IgD-negative memory B cell (primary cell): ENCODE measurements around the gene SP2. TPM values are rescaled to one million over a fixed set of nuclear protein-coding genes. Genes with fewer than 3 reads are reported as not detected.
A peak's percentile ranks its signal among the peaks of the same experiment; 100 is the strongest.

Experiments used
- H3K27ac Mint-ChIP-seq, 3 donors: one replicate each; pipeline ENCODE4 v1.8.0; 2020 to 2022; ENCODE audit warnings: mild to moderate bottlenecking in 3 of 3, mixed read lengths in 3 of 3, moderate library complexity in 1 of 3
- H3K27me3 Mint-ChIP-seq: one replicate; pipeline ENCODE4 v1.8.0; 2021; ENCODE audit warnings: mixed read lengths
- H3K36me3 Mint-ChIP-seq: one replicate; pipeline ENCODE4 v1.8.0; 2020; ENCODE audit warnings: mild to moderate bottlenecking, mixed read lengths
- H3K4me1 Mint-ChIP-seq, 3 donors: one replicate each; pipeline ENCODE4 v1.8.0; 2020 to 2022; ENCODE audit warnings: mixed read lengths in 3 of 3, mild to moderate bottlenecking in 1 of 3
- H3K4me3 Mint-ChIP-seq, 4 donors: one replicate each; pipeline ENCODE4 v1.8.0; 2020 to 2022; ENCODE audit warnings: mild to moderate bottlenecking in 4 of 4, mixed read lengths in 4 of 4, moderate library complexity in 3 of 4
- H3K9me3 Mint-ChIP-seq, 3 donors: one replicate each; pipeline ENCODE4 v1.8.0; 2020 to 2021; ENCODE audit warnings: mixed read lengths in 3 of 3, mild to moderate bottlenecking in 1 of 3
- polyA plus RNA-seq: library from polyadenylated mRNA; unstranded; fragments of 300-500 nt; fragmentation: Illumina TruSeq; gene quantifications from one replicate; pipeline ENCODE4 v1.2.3, GENCODE V29; 2021

The SP2 gene
- polyA plus RNA-seq: 13.7 TPM

DNA sequence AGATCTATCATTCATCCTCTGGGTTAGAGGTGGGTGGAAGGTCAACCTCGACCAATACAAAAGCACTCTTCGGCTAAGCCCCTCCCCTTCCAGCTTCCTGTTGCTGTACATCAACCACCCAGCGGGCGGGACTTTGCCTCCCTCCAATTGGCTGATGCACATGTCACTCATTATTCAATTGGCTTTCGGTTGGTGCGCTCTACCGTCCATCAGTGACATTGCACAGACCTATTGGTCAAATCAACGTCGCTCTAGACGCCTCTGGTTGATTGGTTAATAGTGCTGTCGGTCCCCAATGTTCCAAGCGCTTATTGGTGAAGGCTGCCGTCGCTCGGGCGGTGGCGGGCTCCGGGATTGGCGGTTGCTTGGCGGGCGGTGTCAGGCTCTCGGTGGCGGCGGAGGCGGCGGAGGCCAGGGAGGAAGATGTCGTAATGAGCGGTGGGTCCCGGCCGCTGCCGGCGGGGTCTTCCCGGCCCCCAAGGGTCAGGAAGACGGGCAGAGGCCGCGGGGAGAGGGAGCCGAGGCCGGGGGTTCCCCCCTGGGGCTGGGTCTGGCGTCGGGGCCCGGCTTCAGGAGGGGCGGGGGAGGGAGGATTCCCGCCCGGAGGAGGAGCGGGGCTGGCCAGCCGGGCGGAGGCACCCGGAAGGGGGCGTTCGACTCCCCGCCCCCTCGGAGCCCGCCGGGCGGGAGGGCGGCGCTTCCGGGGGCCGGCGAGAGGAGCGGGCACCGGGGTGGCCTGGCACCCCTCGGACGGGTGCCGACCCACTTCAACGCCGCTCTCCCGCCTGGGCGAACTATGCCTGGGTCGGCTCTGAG, at the start of gene SP2:
Gene SP2 (plus strand): TSS at position 381 of the 816 bp plus-strand sequence. CDS start 51 bp downstream, at position 432.
- Mint-ChIP-seq H3K27ac (peak within 1 kb of the TSS; percentile 94 to 99 (median 97)), H3K4me3 (peak within 1 kb of the TSS; percentile 96 to 98 (median 97)), H3K36me3 (peaks cover 6% of the 10 kb centered on the region), H3K27me3 (no peaks in the 10 kb centered on the region), H3K9me3 (no peaks in the 10 kb centered on the region), H3K4me1 (peaks cover 15 to 43% (median 32%) of the 10 kb centered on the region in 3 donors)

DNA sequence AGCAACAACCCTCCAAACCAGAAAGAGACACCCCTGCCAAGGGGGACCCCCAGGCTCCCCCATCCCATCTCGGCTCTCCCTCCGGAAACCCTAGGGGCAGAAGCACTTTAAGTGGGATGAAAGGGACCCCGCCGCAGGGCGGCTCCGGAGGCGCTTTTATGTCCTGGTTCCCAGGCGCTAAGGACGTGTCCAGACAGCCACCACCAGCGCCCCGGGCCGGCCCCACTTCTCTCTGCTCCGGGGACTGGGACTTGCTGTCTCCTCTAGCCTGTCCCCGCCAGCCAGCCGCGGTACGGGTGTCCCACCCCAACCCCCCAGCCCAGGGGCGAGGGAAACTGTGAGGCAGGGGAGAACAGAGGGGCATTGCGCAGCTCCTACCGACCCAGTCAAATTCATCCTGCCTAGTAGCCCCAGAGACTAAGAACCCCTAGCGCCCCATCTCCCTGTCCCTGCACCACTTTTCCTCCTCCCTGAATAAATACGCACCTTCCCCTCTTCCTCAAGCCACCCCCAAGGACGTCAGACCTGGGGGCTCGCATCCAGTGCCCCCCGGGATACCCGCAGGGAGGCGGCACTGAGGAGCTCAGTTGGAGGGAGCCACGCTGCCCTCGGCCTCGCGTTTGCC, 49.2 kb upstream of the SP2 start:
- H3K4me3 Mint-ChIP-seq: peak overlapping the region in 1 of 4 donors; percentile 65
- peaks cover 4 to 11% (median 6%) of the 10 kb centered on the region in 3 donors for H3K4me1 Mint-ChIP-seq
- no peaks in the 10 kb centered on the region for H3K9me3 Mint-ChIP-seq
- H3K27ac Mint-ChIP-seq: no peak overlapping the region
- peaks cover 2% of the 10 kb centered on the region for H3K36me3 Mint-ChIP-seq
- H3K27me3 Mint-ChIP-seq: peaks cover 53% of the 10 kb centered on the region

DNA sequence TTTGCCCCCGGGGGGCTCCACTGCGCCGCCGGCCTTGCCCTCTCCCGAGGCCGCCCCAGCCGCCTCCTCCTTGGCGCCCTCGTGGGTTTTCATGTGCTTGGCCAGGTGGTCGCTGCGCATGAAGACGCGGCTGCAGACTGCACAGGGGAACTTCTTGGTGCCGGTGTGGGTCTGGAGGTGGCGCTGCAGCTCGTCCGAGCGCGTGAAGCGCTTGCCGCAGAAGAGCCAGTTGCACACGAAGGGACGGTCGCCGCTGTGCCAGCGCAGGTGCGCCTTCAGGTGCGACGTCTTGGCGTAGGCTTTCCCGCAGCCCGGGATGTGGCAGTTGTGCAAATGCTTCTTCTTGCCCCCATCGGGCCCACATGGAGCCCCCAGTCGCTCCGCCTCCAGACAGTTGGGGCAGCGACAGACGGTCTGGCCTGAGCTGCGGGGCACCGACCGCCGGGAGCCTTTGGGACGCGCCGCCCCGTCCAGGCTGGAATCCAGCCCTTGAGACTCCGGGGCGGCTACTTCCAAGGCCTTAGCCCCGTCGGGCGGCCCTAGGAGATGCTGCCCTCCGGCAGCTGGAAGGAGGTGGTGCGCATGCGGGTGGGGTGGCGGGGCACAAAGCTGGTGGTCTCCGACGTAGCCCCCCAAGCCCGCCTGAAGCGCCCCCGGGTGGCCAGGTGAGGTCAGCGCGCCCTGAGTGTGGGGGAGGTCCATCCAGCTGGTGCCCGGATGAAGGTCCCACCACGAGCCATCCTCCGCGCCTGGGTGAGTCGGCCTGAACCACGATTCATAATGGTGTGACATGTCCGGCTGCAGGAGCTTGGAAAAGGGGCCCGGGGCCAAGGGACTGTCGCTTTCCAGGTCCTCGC, 48.5 kb upstream of the SP2 start:
- peaks cover 2% of the 10 kb centered on the region for H3K36me3 Mint-ChIP-seq
- no peak overlapping the region for H3K27ac Mint-ChIP-seq
- peaks cover 60% of the 10 kb centered on the region for H3K27me3 Mint-ChIP-seq
- H3K4me1 Mint-ChIP-seq: peaks cover 11 to 16% (median 13%) of the 10 kb centered on the region in 3 donors
- no peaks in the 10 kb centered on the region for H3K9me3 Mint-ChIP-seq
- peak overlapping the region in 1 of 4 donors; percentile 66 for H3K4me3 Mint-ChIP-seq

DNA sequence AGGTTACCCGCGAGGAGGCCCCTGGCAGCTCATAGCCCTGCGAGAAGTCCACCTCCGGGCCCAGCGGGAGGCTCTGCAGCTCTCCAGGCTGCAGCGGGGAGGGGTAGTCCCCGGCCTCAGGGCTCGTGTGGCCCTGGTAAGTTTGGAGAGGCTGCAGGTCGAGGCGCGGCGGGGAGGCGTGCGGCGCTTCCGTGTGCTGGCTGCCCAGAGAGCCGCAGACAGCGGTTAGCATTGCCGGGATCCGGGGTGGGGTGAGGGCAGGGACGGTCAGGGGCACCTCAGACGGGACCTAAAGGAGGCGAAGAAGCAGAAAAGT, 47.9 kb upstream of the SP2 start:
- Mint-ChIP-seq H3K9me3 (no peaks in the 10 kb centered on the region), H3K27me3 (peaks cover 64% of the 10 kb centered on the region), H3K4me3 (no peak overlapping the region), H3K27ac (no peak overlapping the region), H3K36me3 (peaks cover 2% of the 10 kb centered on the region), H3K4me1 (peaks cover 9 to 13% (median 11%) of the 10 kb centered on the region in 3 donors)

- Mint-ChIP-seq H3K36me3 (peaks cover 2% of the 10 kb centered on the region), H3K4me1 (peaks cover 11 to 16% (median 12%) of the 10 kb centered on the region in 3 donors), H3K27ac (no peak overlapping the region), H3K4me3 (peak overlapping the region in 3 of 4 donors; percentile 46 to 86 (median 79)), H3K27me3 (peaks cover 70% of the 10 kb centered on the region), H3K9me3 (no peaks in the 10 kb centered on the region)
Observed at GRCh38 chr17:47850373-47850691, 45.7 kb upstream of the SP2 start.

DNA sequence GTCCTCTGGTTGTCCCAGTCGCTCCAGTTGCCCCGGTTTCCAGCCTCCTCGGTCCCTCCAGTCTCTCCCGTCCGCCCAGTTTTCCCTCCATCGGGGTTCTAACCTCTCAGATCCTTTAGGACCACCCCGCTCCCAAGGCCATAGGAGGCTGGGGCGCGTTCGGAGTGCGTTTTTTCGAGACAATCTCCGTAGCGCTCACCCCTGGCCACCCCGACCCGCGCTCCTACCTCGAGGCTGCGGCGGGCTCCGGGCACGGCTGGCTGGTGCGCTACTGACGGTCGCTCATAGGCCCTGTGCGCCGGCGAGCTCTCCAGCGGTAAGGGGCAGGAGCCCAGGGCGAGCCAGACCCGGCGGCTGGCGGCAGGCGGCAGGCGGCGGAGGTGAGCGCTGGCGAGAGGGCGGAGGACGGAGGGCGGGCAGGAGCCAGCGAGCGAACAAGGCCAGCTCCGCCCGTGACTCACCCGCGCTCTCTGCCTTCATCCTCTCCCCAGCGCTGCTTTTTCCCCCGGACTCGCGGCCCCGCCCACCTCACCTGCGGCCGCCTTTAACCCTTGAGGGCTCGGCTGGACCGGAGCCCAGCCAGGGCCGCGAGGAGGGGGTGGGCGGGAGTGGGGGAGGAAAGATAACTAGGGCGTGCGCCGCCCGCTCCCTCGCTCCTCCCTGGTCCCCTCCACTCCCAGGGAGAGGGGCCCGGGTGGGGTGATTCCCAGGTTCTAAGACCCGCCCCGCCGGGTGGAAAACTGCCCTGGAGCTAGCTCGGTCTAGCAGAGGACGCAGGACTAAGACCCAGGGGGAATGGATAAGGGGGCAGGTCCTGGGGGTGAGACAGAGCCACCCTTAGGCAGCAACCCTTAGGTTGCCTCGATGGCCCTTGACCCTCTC, 45.1 kb upstream of the SP2 start, which contains the start of gene SP6:
Gene SP6 (minus strand): TSS at position 472 of the 882 bp plus-strand sequence. CDS start 2,734 bp downstream, outside the sequence.
- no peak within 1 kb of the TSS for H3K27ac Mint-ChIP-seq
- peaks cover 2% of the 10 kb centered on the region for H3K36me3 Mint-ChIP-seq
- H3K4me1 Mint-ChIP-seq: peaks cover 11 to 16% (median 12%) of the 10 kb centered on the region in 3 donors
- H3K9me3 Mint-ChIP-seq: no peaks in the 10 kb centered on the region
- H3K4me3 Mint-ChIP-seq: peak within 1 kb of the TSS; percentile 19 to 89 (median 62)
- peaks cover 73% of the 10 kb centered on the region for H3K27me3 Mint-ChIP-seq

GRCh38 chr17:47851764-47852112, 44.3 kb upstream of the SP2 start:
- Mint-ChIP-seq H3K27me3 (peaks cover 68% of the 10 kb centered on the region), H3K9me3 (no peaks in the 10 kb centered on the region), H3K4me3 (peak overlapping the region in 3 of 4 donors; percentile 19 to 89 (median 39)), H3K4me1 (peaks cover 11 to 16% (median 12%) of the 10 kb centered on the region in 3 donors), H3K27ac (no peak overlapping the region), H3K36me3 (peaks cover 2% of the 10 kb centered on the region)

DNA sequence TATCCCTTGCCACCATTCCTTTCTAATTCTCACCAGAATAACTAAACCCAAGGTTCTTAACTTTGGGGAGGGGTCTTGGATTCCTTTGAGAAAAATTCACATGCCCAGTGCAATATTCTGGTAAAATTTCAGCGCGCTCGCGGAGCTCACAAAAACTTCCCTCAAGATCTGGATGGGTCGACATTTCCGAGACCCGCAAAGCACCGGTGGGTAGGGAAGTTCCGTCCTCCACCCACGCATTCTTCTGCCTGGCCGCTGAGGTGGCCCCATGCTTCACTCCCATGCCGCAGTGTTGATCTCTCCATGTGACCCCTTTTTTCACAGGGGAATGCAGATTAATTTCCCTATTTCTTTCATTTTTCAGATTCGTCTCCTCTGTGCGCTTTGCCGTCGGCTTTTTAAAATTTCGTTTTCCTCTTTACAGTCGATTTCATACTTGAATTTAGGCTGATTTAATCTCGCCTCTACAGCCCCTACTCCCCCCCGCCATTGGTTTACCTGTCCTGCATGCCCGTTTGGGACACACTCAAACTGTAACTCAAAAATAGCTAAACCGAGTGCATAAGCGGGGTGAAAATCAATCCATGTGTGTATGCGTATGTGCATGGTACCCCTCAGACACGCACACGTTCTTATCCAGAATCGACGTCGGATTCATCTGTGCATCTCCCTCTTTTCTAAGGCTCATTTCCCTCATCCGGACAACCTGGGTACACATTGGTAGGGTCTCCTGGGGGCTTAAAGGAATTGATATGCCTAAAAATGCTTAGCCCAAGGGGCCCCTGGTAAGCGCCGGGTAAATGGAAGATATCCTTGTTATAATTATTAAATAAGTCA, 43.7 kb upstream of the SP2 start:
- H3K27me3 Mint-ChIP-seq: peaks cover 63% of the 10 kb centered on the region
- H3K4me1 Mint-ChIP-seq: peaks cover 11 to 16% (median 12%) of the 10 kb centered on the region in 3 donors
- peak overlapping the region in 3 of 4 donors; percentile 19 to 89 (median 73) for H3K4me3 Mint-ChIP-seq
- H3K27ac Mint-ChIP-seq: no peak overlapping the region
- peaks cover 2% of the 10 kb centered on the region for H3K36me3 Mint-ChIP-seq
- no peaks in the 10 kb centered on the region for H3K9me3 Mint-ChIP-seq

GRCh38 chr17:47853616-47854015, 42.4 kb upstream of the SP2 start:
- H3K4me1 Mint-ChIP-seq: peaks cover 11 to 16% (median 12%) of the 10 kb centered on the region in 3 donors
- peaks cover 58% of the 10 kb centered on the region for H3K27me3 Mint-ChIP-seq
- peak overlapping the region in 1 of 4 donors; percentile 34 for H3K4me3 Mint-ChIP-seq
- H3K9me3 Mint-ChIP-seq: no peaks in the 10 kb centered on the region
- peaks cover 2% of the 10 kb centered on the region for H3K36me3 Mint-ChIP-seq
- H3K27ac Mint-ChIP-seq: no peak overlapping the region

GRCh38 chr17:47855737-47856136, 40.3 kb upstream of the SP2 start:
- Mint-ChIP-seq H3K4me1 (peaks cover 8 to 16% (median 8%) of the 10 kb centered on the region in 3 donors), H3K27ac (no peak overlapping the region), H3K9me3 (no peaks in the 10 kb centered on the region), H3K36me3 (no peaks in the 10 kb centered on the region), H3K27me3 (peaks cover 54% of the 10 kb centered on the region), H3K4me3 (no peak overlapping the region)

GRCh38 chr17:47856830-47857229, 39.2 kb upstream of the SP2 start:
- Mint-ChIP-seq H3K36me3 (no peaks in the 10 kb centered on the region), H3K27me3 (peaks cover 52% of the 10 kb centered on the region), H3K4me3 (no peak overlapping the region), H3K4me1 (peaks cover 7 to 15% (median 7%) of the 10 kb centered on the region in 3 donors), H3K9me3 (no peaks in the 10 kb centered on the region), H3K27ac (no peak overlapping the region)

DNA sequence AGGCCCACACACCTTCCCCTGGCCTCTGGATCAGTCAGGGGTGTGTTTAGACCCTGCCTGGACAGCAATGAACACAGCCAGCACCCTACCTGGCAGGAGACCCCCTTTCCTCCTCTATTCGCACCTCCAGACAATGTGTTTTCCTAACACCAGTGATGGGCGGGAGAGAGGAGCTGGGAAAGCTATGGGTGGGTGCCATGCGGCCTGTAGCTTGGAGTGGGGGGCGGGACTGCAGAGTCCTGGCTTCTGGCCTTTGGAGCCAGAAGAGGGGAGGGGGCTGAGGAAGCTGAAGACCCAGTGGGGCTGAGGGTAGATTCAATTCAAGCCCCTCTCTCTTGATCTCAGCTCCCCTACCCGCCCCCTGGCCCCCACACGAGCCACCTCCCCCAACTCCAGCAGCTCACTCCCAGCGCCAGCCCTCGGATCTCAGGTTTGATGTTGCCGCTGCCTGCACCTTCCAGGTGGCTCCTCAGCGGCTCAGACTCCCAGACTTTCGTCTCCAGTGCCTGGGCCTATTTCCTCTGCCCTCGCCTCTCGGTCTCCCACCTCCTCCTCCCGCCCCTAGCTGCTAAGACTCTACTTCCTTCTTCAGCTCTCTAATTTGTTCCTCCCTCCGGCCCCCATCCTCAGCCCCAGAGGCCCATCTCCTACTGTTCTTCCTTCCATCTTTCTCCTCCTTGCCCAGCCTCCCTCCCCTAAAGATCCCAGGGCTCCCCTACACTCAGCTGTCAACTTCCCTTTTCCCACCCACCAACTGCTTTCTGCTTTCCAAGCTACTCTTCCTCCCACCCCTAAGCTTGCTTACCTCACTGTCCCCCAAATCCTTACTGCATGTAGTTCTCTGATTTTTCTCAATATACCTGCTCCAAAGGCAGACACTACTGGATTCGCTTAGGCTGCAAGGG, 38.2 kb upstream of the SP2 start:
- peaks cover 0 to 8% (median 4%) of the 10 kb centered on the region in 3 donors for H3K4me1 Mint-ChIP-seq
- no peak overlapping the region for H3K4me3 Mint-ChIP-seq
- H3K9me3 Mint-ChIP-seq: no peaks in the 10 kb centered on the region
- peaks cover 43% of the 10 kb centered on the region for H3K27me3 Mint-ChIP-seq
- H3K36me3 Mint-ChIP-seq: no peaks in the 10 kb centered on the region
- no peak overlapping the region for H3K27ac Mint-ChIP-seq

DNA sequence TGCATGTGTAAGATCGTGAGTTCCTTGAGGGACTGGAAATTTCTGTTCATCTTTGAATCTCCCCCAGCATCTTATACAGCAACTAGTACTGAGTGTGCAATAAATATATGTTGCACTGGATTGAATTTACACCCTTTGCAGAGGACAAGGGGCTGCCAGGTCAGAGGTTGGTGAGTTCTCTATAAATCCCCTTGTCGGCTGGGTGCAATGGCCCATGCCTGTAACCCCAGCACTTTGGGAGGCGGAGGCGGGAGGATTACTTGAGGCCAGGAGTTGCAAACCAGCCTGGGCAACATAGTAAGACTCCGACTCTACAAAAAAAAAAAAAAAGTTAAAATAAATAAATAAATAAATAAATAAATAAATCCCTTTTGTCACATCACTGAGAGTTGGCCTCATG, 35.6 kb upstream of the SP2 start:
- H3K27me3 Mint-ChIP-seq: peaks cover 25% of the 10 kb centered on the region
- no peaks in the 10 kb centered on the region for H3K9me3 Mint-ChIP-seq
- H3K4me1 Mint-ChIP-seq: peaks cover 0 to 6% (median 0%) of the 10 kb centered on the region in 3 donors
- H3K36me3 Mint-ChIP-seq: no peaks in the 10 kb centered on the region
- H3K4me3 Mint-ChIP-seq: no peak overlapping the region
- no peak overlapping the region for H3K27ac Mint-ChIP-seq
